ENCODE measurements around the gene IRX4.
"Not testable (repeated sequence)": the region's sequence is repeated elsewhere in the genome, so short reads cannot be mapped to it uniquely, and the experiment has no call there.

- not testable (repeated sequence) for TF ChIP-seq YY1 (IDR thresholded peaks at IDR 0.05); CTCF (IDR thresholded peaks at IDR 0.05; ENCODE audit: low read depth, low read length, missing input control); ATF3 (IDR thresholded peaks at IDR 0.05); REST (IDR thresholded peaks at IDR 0.05); RAD21 (IDR thresholded peaks at IDR 0.05); ZBTB33 (IDR thresholded peaks at IDR 0.05); EGR1 (IDR thresholded peaks at IDR 0.05; ENCODE audit: low read depth in 2 of 2); MAX (IDR thresholded peaks at IDR 0.05)
These were observed 39.0 kb downstream of the IRX4 start for GRCh38 chr5:1843761-1844160.
